Kidney epithelial cell (primary cell): ENCODE measurements around the gene NFS1. TPM values are rescaled to one million over a fixed set of nuclear protein-coding genes. Genes with fewer than 3 reads are reported as not detected.
"Not testable (repeated sequence)": the region's sequence is repeated elsewhere in the genome, so short reads cannot be mapped to it uniquely, and the experiment has no call there.

Source experiments
- DNase-seq: peaks from one replicate; pipeline ENCODE4 v3.0.0-alpha.2; 2010; ENCODE audit warnings: low read depth
- H3K27me3 ChIP-seq: 2 replicates; pipeline ENCODE4 v1.6.0; 2011; ENCODE audit warnings: low read length; ENCODE audit not compliant: control insufficient read depth, insufficient read depth
- H3K36me3 ChIP-seq: 2 replicates; pipeline ENCODE4 v1.5.1; 2011; ENCODE audit warnings: low read length; ENCODE audit not compliant: control insufficient read depth, insufficient read depth
- H3K4me3 ChIP-seq: 2 replicates; pipeline ENCODE4 v1.5.1; 2011; ENCODE audit warnings: low read depth, mild to moderate bottlenecking, control low read depth, low read length
- total RNA-seq: library from RNA; depleted of rRNA; stranded (reverse); fragments of >200 nt; gene quantifications from 2 replicates; pipeline ENCODE4 v1.2.3, GENCODE V29; 2015
- TF ChIP-seq, protein P1 (sequence below): IDR thresholded peaks from 2 replicates; pipeline ENCODE4 v1.5.1; 2011; ENCODE audit warnings: mild to moderate bottlenecking, moderate library complexity, low read length, control low read depth, inconsistent platforms; ENCODE audit not compliant: insufficient read depth, poor library complexity, severe bottlenecking

The NFS1 gene
- total RNA-seq, 1 donor from 2014 or later = 30.8 TPM

- peaks cover 4% of the 10 kb centered on the region for H3K36me3 ChIP-seq
- TF ChIP-seq, protein P1, sequence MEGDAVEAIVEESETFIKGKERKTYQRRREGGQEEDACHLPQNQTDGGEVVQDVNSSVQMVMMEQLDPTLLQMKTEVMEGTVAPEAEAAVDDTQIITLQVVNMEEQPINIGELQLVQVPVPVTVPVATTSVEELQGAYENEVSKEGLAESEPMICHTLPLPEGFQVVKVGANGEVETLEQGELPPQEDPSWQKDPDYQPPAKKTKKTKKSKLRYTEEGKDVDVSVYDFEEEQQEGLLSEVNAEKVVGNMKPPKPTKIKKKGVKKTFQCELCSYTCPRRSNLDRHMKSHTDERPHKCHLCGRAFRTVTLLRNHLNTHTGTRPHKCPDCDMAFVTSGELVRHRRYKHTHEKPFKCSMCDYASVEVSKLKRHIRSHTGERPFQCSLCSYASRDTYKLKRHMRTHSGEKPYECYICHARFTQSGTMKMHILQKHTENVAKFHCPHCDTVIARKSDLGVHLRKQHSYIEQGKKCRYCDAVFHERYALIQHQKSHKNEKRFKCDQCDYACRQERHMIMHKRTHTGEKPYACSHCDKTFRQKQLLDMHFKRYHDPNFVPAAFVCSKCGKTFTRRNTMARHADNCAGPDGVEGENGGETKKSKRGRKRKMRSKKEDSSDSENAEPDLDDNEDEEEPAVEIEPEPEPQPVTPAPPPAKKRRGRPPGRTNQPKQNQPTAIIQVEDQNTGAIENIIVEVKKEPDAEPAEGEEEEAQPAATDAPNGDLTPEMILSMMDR = no peak
Observed at GRCh38 chr20:35729836-35730582, 30.9 kb upstream of the NFS1 start.

DNA sequence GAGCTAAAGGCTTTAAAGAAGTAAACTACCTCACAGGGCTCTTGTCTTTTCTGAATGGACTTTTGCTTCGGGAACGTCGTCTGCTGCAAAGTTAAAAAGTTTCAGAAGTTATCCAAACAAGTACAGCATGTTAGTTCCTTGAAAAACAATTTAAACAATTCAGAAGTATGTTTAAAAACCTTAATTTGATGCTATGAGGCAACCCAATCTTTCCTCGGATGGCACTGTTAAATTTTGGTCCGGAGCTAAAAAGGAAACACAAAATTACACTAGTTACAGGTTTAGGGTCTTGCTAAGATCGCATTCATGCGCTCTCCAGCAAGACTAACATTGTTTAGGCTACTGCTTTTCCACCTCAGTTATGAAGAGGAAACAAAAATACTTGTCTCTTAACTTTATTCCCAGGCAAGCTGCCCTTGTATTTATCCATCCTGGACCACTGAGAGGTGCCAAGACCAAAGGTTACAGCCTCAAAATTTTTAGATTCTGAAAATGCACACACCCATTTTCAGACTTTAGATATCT lies 30.2 kb upstream of the NFS1 start:
- no peak for DNase-seq
- Histone ChIP-seq H3K27me3 (no peaks in the 10 kb centered on the region), H3K4me3 (no peak overlapping the region), H3K36me3 (peaks cover 4% of the 10 kb centered on the region)
- TF ChIP-seq, protein P1 = no peak

More at GRCh38 chr20:35729836-35730582, 30.9 kb upstream of the NFS1 start:
- Histone ChIP-seq H3K4me3 (no peak overlapping the region), H3K27me3 (no peaks in the 10 kb centered on the region)
- DNase-seq = no peak

DNA sequence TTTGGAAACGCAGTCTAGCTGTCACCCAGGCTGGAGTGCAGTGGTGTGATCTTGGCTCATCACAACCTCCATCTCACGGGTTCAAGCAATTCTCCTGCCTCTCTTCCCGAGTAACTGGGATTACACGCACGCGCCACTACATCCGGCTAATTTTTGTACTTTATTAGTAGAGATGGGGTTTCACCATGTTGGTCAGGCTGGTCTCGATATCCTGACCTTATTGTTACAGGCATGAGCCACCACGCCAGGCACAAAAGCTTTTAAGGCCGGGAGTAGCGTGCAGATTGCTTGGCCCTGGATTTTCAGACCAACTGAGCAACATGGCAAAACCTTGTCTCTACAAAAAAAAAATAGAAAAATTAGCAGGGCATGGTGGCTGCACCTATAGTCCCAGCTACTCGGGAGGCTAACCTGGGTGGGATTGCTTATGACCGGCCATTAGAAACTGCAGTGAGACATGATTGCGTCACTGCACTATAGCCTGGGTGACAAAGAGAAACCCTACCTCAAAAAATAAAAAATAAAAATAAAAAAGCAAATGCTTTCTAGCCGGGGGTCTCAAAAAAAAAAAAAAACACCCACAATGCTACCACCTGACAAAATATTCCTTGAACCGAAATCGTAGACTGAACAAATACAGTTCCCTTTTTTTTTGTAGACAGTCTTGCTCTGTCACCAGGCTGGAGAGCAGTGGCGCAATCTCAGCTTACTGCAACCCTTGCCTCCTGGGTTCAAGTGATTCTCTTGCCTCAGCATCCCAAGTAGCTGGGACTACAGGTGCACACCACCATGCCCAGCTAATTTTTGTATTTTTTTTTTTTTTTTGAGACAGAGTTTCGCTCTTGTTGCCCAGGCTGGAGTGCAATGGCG lies 27.9 kb upstream of the NFS1 start:
- TF ChIP-seq, protein P1 = no peak

GRCh38 chr20:35724321-35725230 lies 25.4 kb upstream of the NFS1 start:
- Histone ChIP-seq H3K27me3 (no peaks in the 10 kb centered on the region), H3K36me3 (peaks cover 11% of the 10 kb centered on the region), H3K4me3 (no peak overlapping the region)
- no peak for DNase-seq
- TF ChIP-seq, protein P1 = no peak

More for the DNA sequence above, 27.9 kb upstream of the NFS1 start:
- Histone ChIP-seq H3K27me3 (no peaks in the 10 kb centered on the region), H3K4me3 (no peak overlapping the region), H3K36me3 (peaks cover 6% of the 10 kb centered on the region)
- no peak for DNase-seq

DNA sequence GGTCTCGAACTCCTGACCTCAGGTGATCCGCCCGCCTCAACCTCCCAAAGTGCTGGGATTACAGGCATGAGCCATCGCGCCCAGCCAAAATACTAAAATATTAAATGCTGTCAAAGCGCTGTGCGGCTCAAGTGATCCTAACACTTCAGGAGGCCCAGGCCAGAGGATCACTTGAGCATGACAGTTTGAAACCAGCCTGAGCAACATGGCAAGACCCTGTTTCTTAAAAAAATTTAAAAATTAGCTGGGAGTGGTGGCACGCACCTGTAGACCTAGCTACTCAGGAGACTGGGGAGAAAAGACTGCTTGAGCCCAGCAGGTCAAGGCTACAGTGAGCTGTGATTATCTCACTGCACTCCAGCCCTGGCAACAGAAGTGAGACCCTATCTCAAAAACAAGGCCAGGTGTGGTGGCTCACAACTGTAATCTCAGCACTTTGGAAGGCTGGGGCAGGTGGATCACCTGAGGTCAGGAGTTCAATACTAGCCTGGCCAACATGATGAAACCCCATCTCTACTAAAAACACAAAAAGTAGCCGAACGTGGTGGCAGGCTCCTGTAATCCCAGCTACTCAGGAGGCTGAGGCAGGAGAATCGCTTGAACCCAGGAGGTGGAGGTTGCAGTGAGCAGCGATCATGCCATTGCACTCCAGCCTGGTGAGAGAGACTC lies 24.6 kb upstream of the NFS1 start:
- peaks cover 15% of the 10 kb centered on the region for H3K36me3 ChIP-seq
- not testable (repeated sequence) for DNase-seq, H3K27me3 ChIP-seq, H3K4me3 ChIP-seq

DNA sequence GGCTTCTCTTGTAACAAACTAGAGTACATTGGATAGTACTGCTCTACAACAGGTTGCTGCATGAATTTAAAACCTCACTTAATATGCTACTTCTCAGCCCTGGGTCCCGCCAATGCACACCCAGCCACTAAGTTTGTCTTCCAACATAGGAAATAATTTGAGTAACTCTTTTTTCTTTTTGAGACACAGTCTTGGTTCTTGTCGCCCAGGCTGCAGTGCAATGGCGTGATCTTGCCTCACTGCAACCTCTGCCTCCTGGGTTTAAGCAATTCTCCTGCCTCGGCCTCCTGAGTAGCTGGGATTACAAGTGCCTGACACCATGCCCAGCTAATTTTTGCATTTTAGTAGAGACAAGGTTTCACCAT lies 24.1 kb upstream of the NFS1 start:
- H3K36me3 ChIP-seq = peaks cover 15% of the 10 kb centered on the region
- DNase-seq = not testable (repeated sequence)

More for the DNA sequence above, 24.1 kb upstream of the NFS1 start:
- H3K27me3 ChIP-seq, H3K4me3 ChIP-seq: not testable (repeated sequence)
